Activated T-cell treated with anti-CD3 and anti-CD28 coated beads, Interleukin-2, amount 50 U/mL, for 72 hours (primary cell): ENCODE results near the gene ZC3H12C. TPM values are rescaled to one million over a fixed set of nuclear protein-coding genes. Genes with fewer than 3 reads are reported as not detected.

Experiments used
- ATAC-seq, 2 donors: fragments of 150-1000 bp; cut with Tn5 transposase; replicated peaks in 1 of 2; 2 replicates each; pipeline ENCODE4 v1.10.0; 2021; ENCODE audit warnings: moderate library complexity in 2 of 2, mild to moderate bottlenecking in 1 of 2
- DNase-seq, 2 donors: peaks; one replicate each; pipeline ENCODE4 v3.0.0; 2021 to 2022; ENCODE audit warnings: mixed read lengths in 1 of 2
- H3K27ac Mint-ChIP-seq: one replicate; pipeline ENCODE4 v1.8.0; 2022; ENCODE audit warnings: mild to moderate bottlenecking, moderate library complexity, mixed read lengths
- H3K27me3 Mint-ChIP-seq: one replicate; pipeline ENCODE4 v1.8.0; 2022; ENCODE audit warnings: low read depth, mixed read lengths
- H3K36me3 Mint-ChIP-seq, 2 donors: one replicate each; pipeline ENCODE4 v1.8.0; 2022; ENCODE audit warnings: mixed read lengths in 2 of 2, mild to moderate bottlenecking in 1 of 2; ENCODE audit not compliant: insufficient read depth in 2 of 2
- H3K4me1 Mint-ChIP-seq: one replicate; pipeline ENCODE4 v1.8.0; 2022; ENCODE audit warnings: low read depth, mixed read lengths
- H3K4me3 Mint-ChIP-seq, 2 donors: one replicate each; pipeline ENCODE4 v1.8.0; 2022; ENCODE audit warnings: mild to moderate bottlenecking in 2 of 2, mixed read lengths in 2 of 2, moderate library complexity in 2 of 2
- H3K9me3 Mint-ChIP-seq, 2 donors: one replicate each; pipeline ENCODE4 v1.8.0; 2022; ENCODE audit warnings: mixed read lengths in 2 of 2
- total RNA-seq, 2 donors: library from RNA; stranded (reverse); gene quantifications; one replicate each; pipeline ENCODE4 v1.2.3, GENCODE V29; 2022

ZC3H12C gene
- total RNA-seq, 2 donors from 2014 or later = 2.5 to 6.6 TPM

DNA sequence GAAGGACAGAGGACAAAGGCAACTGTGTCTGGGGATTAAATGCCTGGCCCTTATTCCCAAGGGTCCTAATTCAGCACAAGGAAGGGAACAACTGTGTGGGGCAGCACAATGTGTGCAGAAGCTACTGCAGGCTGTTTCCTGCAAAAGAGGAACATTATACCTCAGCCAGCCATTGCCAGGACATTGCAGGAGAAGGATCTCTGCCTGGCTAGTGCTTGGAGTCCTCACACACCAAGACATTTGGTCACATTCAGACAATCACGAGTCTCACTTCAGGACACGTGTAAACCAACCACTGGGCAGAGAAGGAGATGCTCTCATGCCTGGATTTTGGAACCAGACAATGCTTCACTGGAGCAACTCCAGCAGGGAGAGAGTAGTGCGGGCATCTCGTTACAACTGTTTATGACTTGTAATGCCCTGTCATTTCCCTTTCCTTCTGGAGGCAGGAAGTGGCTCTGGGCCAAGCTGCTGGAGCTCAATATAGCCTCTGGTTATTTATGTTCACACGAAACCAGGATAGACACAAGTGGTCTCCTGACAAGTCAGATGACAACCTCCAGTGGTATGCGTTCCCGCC, 23.9 kb upstream of the ZC3H12C start:
- H3K27me3 Mint-ChIP-seq = peaks cover 57% of the 10 kb centered on the region
- H3K9me3 Mint-ChIP-seq = no peaks in the 10 kb centered on the region
- no peaks in the 10 kb centered on the region for H3K36me3 Mint-ChIP-seq
- peaks cover 5% of the 10 kb centered on the region for H3K4me1 Mint-ChIP-seq
- H3K27ac Mint-ChIP-seq = no peak overlapping the region
- H3K4me3 Mint-ChIP-seq = no peak overlapping the region
- DNase-seq (no peak), ATAC-seq (no peak)

DNA sequence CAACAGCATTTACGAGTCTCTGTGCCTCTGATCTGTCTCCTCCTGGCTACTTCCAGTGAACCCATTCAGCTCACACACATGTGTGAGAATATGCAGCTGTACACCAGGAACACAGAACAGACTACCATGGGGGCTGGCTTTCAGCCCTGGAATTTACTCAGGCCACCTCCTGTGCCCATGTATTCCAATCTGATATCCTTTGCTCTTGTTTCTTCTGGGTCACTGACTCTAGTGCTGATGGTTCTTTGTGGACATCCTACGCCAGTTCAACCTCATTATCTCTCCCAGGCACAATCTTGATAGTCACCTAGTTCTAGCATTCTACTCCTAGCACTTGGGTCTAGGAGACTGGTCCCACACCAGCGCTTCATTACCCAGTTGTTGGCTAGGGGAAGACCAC, 23.0 kb upstream of the ZC3H12C start:
- Mint-ChIP-seq H3K4me3 (no peak overlapping the region), H3K9me3 (peaks cover 0 to 2% of the 10 kb centered on the region in 2 donors), H3K27ac (no peak overlapping the region), H3K27me3 (peaks cover 54% of the 10 kb centered on the region), H3K36me3 (no peaks in the 10 kb centered on the region), H3K4me1 (peaks cover 5% of the 10 kb centered on the region)
- DNase-seq (no peak), ATAC-seq (no peak)

DNA sequence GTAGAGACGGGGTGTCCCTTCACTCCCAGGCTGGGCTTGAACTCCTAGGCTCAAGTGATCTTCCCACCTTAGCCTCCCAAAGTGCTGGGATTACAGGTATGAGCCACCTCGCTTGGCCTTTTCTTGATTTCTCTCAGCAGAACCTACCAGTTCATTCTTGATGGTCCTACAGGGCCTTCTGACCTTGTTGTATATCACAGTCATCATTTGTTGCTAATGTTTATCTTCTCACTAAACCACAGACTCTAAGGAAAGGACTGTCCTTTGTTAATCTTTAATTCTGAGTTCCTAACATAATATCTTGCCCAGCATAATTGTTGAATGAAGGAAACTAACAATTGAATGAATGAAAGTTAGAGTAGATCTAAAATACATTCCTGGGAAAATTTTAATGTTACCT, 22.0 kb upstream of the ZC3H12C start:
- Mint-ChIP-seq H3K4me1 (peaks cover 8% of the 10 kb centered on the region), H3K4me3 (no peak overlapping the region), H3K27me3 (peaks cover 61% of the 10 kb centered on the region), H3K27ac (no peak overlapping the region), H3K9me3 (peaks cover 0 to 2% of the 10 kb centered on the region in 2 donors), H3K36me3 (no peaks in the 10 kb centered on the region)
- ATAC-seq = no peak
- DNase-seq = no peak

DNA sequence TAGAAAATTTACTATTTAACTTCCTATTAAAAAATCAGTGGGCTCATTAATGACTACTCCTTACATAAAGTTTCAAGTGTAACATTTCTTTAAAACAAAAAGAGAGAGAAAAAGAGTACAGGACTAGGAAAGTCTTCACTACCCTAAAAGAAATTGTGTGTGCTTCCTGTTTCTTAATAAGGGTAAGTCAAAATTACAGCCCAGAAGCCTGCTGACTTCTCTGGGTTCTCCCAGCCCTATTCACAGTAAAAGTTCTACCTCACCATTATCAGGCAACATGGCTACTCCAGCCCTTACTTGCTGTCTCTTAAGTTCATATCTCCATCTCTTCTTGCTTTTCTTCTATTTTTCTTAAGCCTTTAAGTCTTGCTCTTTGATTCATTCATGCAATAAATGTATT, 20.3 kb upstream of the ZC3H12C start:
- DNase-seq (no peak), ATAC-seq (no peak)
- Mint-ChIP-seq H3K4me1 (peaks cover 20% of the 10 kb centered on the region), H3K4me3 (no peak overlapping the region), H3K36me3 (no peaks in the 10 kb centered on the region), H3K27me3 (peaks cover 65% of the 10 kb centered on the region), H3K9me3 (peaks cover 0 to 2% of the 10 kb centered on the region in 2 donors), H3K27ac (no peak overlapping the region)

DNA sequence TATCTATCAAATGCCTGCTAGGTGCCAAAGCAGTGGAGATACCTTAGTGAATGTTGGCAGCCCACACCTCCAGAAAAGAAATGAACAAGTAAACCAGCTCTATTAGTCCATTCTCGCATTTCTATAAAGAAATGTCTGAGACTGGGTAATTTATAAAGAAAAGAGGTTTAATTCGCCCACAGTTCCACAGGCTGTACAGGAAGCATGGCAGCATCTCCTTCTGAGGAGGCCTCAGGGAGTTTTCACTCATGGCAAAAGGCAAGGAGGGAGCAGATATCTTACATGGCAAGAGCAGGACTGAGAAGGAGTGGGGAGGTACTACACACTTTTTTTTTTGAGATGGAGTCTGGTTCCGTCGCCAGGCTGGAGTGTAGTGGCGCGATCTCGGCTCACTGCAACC, 18.7 kb upstream of the ZC3H12C start:
- Mint-ChIP-seq H3K9me3 (peaks cover 0 to 4% of the 10 kb centered on the region in 2 donors), H3K27me3 (peaks cover 65% of the 10 kb centered on the region), H3K36me3 (no peaks in the 10 kb centered on the region), H3K4me3 (no peak overlapping the region), H3K4me1 (peaks cover 24% of the 10 kb centered on the region), H3K27ac (no peak overlapping the region)
- ATAC-seq = no peak
- DNase-seq = no peak

DNA sequence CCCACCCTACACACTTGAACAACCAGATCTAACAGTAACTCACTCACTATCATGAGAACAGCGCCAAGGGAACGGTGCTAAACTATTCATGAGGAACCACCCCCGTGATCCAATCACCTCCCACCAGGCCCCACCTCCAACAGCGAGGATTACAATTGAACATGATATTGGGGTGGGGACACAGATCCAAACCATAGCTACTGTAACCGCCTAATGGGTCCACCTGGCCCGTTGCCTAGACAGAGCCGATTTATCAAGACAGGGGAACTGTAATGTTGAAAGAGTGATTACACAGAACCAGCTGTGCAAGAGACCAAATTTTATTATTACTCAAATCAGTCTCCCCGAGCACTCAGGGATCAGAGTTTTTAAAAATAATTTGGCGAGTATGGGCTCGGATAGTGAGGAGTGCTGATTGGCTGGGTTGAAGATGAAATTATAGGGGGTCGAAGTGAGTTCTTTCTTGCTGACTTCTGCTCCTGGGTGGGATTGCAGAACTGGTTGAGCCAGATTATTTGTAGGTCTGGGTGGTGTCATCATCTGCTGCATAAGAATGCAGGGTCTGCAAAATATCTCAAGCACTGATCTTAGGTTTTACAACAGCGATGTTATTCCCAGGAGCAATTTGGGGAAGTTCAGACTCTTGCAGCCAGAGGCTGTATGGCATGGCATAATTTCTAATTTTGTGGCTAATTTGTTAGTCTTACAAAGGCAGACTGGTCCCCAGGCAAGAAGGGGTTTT, 17.9 kb upstream of the ZC3H12C start:
- DNase-seq = no peak
- H3K4me1 Mint-ChIP-seq = peaks cover 19% of the 10 kb centered on the region
- no peak overlapping the region for H3K27ac Mint-ChIP-seq
- H3K36me3 Mint-ChIP-seq = no peaks in the 10 kb centered on the region
- peaks cover 60% of the 10 kb centered on the region for H3K27me3 Mint-ChIP-seq
- ATAC-seq = no peak
- peaks cover 0 to 4% of the 10 kb centered on the region in 2 donors for H3K9me3 Mint-ChIP-seq
- H3K4me3 Mint-ChIP-seq = no peak overlapping the region

DNA sequence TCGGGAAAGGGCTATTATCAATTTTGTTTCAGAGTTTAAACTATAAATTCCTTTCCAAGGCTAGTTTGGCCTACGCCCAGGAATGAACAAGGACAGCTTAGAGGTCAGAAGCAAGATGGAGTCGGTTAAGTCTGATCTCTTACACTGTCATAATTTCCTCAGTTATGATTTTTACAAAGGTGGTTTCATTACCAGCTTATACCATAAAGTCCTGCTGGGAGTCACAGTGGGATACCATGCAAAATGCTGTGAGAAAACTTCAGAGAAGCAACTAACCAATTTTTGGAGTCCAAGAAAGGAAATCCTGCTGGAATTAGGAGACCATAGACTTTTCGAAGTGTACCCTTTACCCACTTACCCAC, 17.4 kb upstream of the ZC3H12C start:
- ATAC-seq = no peak
- no peak overlapping the region for H3K27ac Mint-ChIP-seq
- no peak for DNase-seq
- peaks cover 0 to 4% of the 10 kb centered on the region in 2 donors for H3K9me3 Mint-ChIP-seq
- peaks cover 57% of the 10 kb centered on the region for H3K27me3 Mint-ChIP-seq
- H3K36me3 Mint-ChIP-seq = no peaks in the 10 kb centered on the region
- no peak overlapping the region for H3K4me3 Mint-ChIP-seq
- H3K4me1 Mint-ChIP-seq = peaks cover 19% of the 10 kb centered on the region

DNA sequence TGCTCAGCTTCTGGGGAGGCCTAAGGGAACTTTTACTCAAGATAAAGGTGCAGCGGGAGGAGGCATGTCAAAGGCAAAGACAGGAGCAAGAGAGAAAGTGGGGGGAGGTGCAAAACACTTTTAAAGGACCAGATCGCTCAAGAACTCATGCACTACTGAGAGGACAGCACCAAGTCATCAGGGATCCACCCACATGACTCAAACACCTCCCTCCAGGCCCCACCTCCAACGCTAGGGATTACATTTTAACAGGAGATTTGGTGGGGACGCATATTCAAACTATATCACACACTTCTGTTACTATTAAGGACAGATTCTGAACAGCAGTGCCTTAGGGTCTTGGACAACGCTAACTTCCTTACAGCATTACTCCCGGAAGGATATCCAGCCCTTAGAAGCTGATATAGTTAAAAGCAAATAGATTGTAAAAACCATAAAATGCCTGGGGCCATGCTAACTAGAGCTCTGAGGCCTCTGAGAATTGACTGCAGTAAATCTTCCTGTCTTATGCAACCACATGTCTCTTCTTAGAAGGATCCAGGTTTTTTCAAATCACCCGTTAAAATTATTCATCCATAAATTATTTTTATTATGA, 16.7 kb upstream of the ZC3H12C start:
- ATAC-seq = no peak
- Mint-ChIP-seq H3K4me3 (peak overlapping the region in 1 of 2 donors; percentile 33), H3K36me3 (no peaks in the 10 kb centered on the region), H3K27me3 (peaks cover 51% of the 10 kb centered on the region), H3K4me1 (peaks cover 19% of the 10 kb centered on the region), H3K9me3 (peaks cover 0 to 6% of the 10 kb centered on the region in 2 donors), H3K27ac (no peak overlapping the region)
- DNase-seq = no peak

DNA sequence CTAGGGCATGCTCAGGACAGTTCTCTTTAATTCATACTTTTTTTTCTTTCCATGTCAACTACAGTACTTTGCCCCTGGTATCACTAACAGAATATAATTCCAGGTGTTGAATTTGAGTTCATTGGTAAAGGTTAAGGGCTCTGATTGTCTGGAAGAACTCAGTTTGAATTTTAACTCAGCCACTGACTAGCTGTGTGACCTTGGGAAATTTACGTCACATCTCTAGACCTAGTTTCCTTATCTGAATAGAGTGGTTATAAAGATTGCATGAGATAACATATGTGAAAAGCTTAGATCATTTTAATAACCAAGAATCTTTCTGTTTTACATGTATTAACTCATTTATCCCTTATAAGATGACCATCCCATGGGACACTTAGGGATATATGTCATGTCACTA, 15.8 kb upstream of the ZC3H12C start:
- Mint-ChIP-seq H3K27ac (peak overlapping the region; percentile 38), H3K4me3 (peak overlapping the region; percentile 55 to 64), H3K27me3 (peaks cover 42% of the 10 kb centered on the region), H3K4me1 (peaks cover 24% of the 10 kb centered on the region), H3K9me3 (peaks cover 0 to 6% of the 10 kb centered on the region in 2 donors), H3K36me3 (no peaks in the 10 kb centered on the region)
- ATAC-seq (peak; percentile 40 to 45), DNase-seq (no peak)

DNA sequence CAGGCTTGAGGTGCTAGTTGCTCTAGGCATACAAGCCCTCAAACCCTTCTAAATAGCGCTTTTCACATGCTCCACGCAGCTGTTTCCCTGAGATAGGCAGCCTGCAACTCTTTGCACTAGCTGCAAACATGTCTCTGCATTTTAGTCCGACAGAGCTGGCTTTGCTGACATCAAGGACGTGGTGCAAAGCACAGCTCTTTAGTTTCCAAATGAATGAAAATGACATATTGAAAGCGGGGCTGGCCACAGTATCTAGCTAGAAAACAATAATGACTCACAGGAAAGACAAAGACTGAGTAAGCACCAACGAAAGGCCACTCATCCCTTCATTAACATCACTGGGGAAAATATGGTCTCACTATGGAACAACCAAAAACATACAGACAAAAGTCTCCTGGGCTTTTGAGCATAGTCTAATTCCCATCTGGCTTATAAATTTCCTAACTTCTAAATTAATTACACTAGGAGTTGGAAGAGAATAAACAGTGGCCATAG, 15.3 kb upstream of the ZC3H12C start:
- Mint-ChIP-seq H3K9me3 (peaks cover 0 to 6% of the 10 kb centered on the region in 2 donors), H3K27me3 (peaks cover 42% of the 10 kb centered on the region), H3K27ac (peak overlapping the region; percentile 38)

DNA sequence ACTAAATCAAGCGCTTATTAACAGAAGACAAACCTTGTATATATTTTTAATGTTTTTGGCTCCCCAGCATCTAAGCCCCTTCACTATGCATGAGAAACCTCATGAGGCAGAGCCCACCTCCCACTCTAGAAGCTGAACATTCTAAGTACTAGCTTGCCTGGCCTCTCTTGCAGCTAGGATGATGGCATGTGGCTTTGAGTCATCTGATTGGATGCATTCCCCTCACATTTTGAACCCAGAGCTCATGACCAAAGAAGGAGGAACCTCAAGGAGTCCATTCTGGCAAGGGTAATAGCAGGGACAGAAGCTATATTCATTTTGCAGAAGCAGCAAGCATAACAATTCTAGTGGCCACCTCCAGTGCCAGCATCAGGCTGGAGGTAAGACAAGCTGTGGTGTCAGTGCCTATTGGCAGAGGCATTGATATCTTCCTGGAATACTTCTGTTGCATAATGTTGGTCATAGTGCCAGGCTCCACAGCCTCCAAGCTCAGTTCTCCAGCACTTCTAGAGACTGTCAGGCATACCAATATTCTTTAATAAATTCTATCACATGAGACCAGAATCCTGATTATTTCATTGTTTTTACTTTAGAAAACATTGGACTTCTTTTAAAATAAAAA, 14.2 kb upstream of the ZC3H12C start:
- no peak overlapping the region for H3K4me3 Mint-ChIP-seq
- DNase-seq = no peak
- peaks cover 24% of the 10 kb centered on the region for H3K4me1 Mint-ChIP-seq
- peaks cover 32% of the 10 kb centered on the region for H3K27me3 Mint-ChIP-seq
- ATAC-seq = no peak
- no peaks in the 10 kb centered on the region for H3K36me3 Mint-ChIP-seq
- H3K27ac Mint-ChIP-seq = no peak overlapping the region
- peaks cover 0 to 6% of the 10 kb centered on the region in 2 donors for H3K9me3 Mint-ChIP-seq

More for the DNA sequence above, 15.3 kb upstream of the ZC3H12C start:
- peak; percentile 56 to 62 for DNase-seq
- H3K4me3 Mint-ChIP-seq = peak overlapping the region; percentile 55 to 64
- peaks cover 24% of the 10 kb centered on the region for H3K4me1 Mint-ChIP-seq
- ATAC-seq = peak; percentile 91 to 96
- no peaks in the 10 kb centered on the region for H3K36me3 Mint-ChIP-seq

DNA sequence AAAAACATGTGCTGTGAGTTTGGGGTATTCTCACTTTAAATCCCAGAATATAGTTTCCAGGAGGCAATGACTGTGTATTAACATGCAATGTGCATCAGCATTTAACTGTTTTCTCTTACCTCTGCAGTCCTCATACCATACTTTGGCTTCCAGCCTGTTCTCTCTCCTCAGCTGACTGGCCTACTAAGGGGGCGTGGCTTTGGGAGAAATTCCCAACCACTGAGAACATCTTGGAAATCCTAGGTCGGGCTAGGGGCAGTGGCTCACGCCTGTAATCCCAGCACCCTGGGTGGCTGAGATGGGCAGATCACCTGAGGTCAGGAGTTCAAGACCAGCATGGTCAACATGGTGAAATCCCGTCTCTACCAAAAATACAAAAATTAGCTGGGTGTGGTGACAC, 13.5 kb upstream of the ZC3H12C start:
- H3K36me3 Mint-ChIP-seq = no peaks in the 10 kb centered on the region
- H3K27ac Mint-ChIP-seq = no peak overlapping the region
- peaks cover 32% of the 10 kb centered on the region for H3K27me3 Mint-ChIP-seq
- H3K4me3 Mint-ChIP-seq = no peak overlapping the region
- ATAC-seq (no peak), DNase-seq (no peak)
- peaks cover 0 to 6% of the 10 kb centered on the region in 2 donors for H3K9me3 Mint-ChIP-seq
- peaks cover 24% of the 10 kb centered on the region for H3K4me1 Mint-ChIP-seq
